ENCODE measurements around the gene ADAM19. TPM values are rescaled to one million over a fixed set of nuclear protein-coding genes. Genes with fewer than 3 reads are reported as not detected.
"Not testable (repeated sequence)": the region's sequence is repeated elsewhere in the genome, so short reads cannot be mapped to it uniquely, and the experiment has no call there.

Gene ADAM19
- total and polyA plus RNA-seq, 9 donors: 11.0 to 27.7 (median 20.3) TPM

- H3K36me3 ChIP-seq (ENCODE audit: control insufficient read depth, insufficient read depth, low read length): no peaks in the 10 kb centered on the region
- H3K4me1 ChIP-seq (ENCODE audit: control insufficient read depth, insufficient read depth, low read length): no peaks in the 10 kb centered on the region
- H3K9me3 ChIP-seq (replicated peaks; ENCODE audit: control insufficient read depth, low read depth, low read length): no peaks in the 10 kb centered on the region
- H3K27ac ChIP-seq (ENCODE audit: low read length): no peak overlapping the region
- 70% methylated on average over 2 of the region's 4 CpGs for WGBS (ENCODE audit: insufficient coverage)
- H3K27me3 ChIP-seq (ENCODE audit: control insufficient read depth, insufficient read depth, low read length): no peaks in the 10 kb centered on the region
- DNase-seq: no peak
- H3K4me3 ChIP-seq (ENCODE audit: low read length): no peak overlapping the region
These were observed 141.5 kb downstream of the ADAM19 start for GRCh38 chr5:157434096-157434495.

- DNase-seq: peak; percentile 82
- H3K9me3 ChIP-seq (replicated peaks; ENCODE audit: control insufficient read depth, low read depth, low read length): no peaks in the 10 kb centered on the region
- H3K4me1 ChIP-seq (ENCODE audit: control insufficient read depth, insufficient read depth, low read length): no peaks in the 10 kb centered on the region
- 0% methylated on average over 1 of the region's 4 CpGs for WGBS (ENCODE audit: insufficient coverage)
- H3K27ac ChIP-seq (ENCODE audit: low read length): no peak overlapping the region
- H3K27me3 ChIP-seq (ENCODE audit: control insufficient read depth, insufficient read depth, low read length): no peaks in the 10 kb centered on the region
- no peaks in the 10 kb centered on the region for H3K36me3 ChIP-seq (ENCODE audit: control insufficient read depth, insufficient read depth, low read length)
- no peak overlapping the region for H3K4me3 ChIP-seq (ENCODE audit: low read length)
These were observed 143.9 kb downstream of the ADAM19 start for GRCh38 chr5:157431544-157432200.

- WGBS (ENCODE audit: insufficient coverage): 100% methylated on average over 1 of the region's 5 CpGs
- not testable (repeated sequence) for H3K9me3 ChIP-seq (replicated peaks; ENCODE audit: control insufficient read depth, low read depth, low read length); H3K27ac ChIP-seq (ENCODE audit: low read length); H3K4me1 ChIP-seq (ENCODE audit: control insufficient read depth, insufficient read depth, low read length); H3K4me3 ChIP-seq (ENCODE audit: low read length); H3K27me3 ChIP-seq (ENCODE audit: control insufficient read depth, insufficient read depth, low read length); H3K36me3 ChIP-seq (ENCODE audit: control insufficient read depth, insufficient read depth, low read length); DNase-seq
These were observed 145.7 kb downstream of the ADAM19 start for GRCh38 chr5:157429920-157430319.

Other genes with a start within 250 kb of the ADAM19 start
- gene NIPAL4, start 115.6 kb downstream of the ADAM19 start, total RNA-seq: 0.13 TPM
- gene NIPAL4, start 115.6 kb downstream of the ADAM19 start, polyA plus RNA-seq (ENCODE audit: insufficient read depth in 1 of 8, insufficient read length in 8 of 8, low replicate concordance in 1 of 8): 1 to 10 TPM in 1 of 8 donors, under 1 TPM in 7; 0.08 to 1.0 (median 0.34) TPM
- gene SOX30, start 76.7 kb upstream of the ADAM19 start, total RNA-seq: 0.09 TPM
- under 1 TPM; 0.27 to 0.64 (median 0.35) TPM for gene SOX30, start 76.7 kb upstream of the ADAM19 start, polyA plus RNA-seq (ENCODE audit: insufficient read depth in 1 of 8, insufficient read length in 8 of 8, low replicate concordance in 1 of 8)
- not detected for gene C5orf52, start 95.8 kb upstream of the ADAM19 start, total RNA-seq
- not detected for gene C5orf52, start 95.8 kb upstream of the ADAM19 start, polyA plus RNA-seq (ENCODE audit: insufficient read depth in 1 of 8, insufficient read length in 8 of 8, low replicate concordance in 1 of 8)
- gene THG1L, start 155.6 kb upstream of the ADAM19 start, total RNA-seq: 27.4 TPM
- gene THG1L, start 155.6 kb upstream of the ADAM19 start, polyA plus RNA-seq (ENCODE audit: insufficient read depth in 1 of 8, insufficient read length in 8 of 8, low replicate concordance in 1 of 8): 10 to 100 TPM; 22.1 to 31.5 (median 28.1) TPM
- 7.3 TPM for gene LSM11, start 167.9 kb upstream of the ADAM19 start, total RNA-seq
- gene LSM11, start 167.9 kb upstream of the ADAM19 start, polyA plus RNA-seq (ENCODE audit: insufficient read depth in 1 of 8, insufficient read length in 8 of 8, low replicate concordance in 1 of 8): 10 to 100 TPM in 1 of 8 donors, 1 to 10 TPM in 7; 7.0 to 10.6 (median 7.5) TPM